Suppressor macrophage treated with lipopolysaccharide for 1 hour (primary cell): Measurements from ENCODE around the gene PVR.
"Not testable (repeated sequence)": the region's sequence is repeated elsewhere in the genome, so short reads cannot be mapped to it uniquely, and the experiment has no call there.

Experiments used
- DNase-seq, 3 donors: peaks; one replicate each; pipeline ENCODE4 v3.0.0-alpha.2; 2020 to 2022

PVR gene

DNA sequence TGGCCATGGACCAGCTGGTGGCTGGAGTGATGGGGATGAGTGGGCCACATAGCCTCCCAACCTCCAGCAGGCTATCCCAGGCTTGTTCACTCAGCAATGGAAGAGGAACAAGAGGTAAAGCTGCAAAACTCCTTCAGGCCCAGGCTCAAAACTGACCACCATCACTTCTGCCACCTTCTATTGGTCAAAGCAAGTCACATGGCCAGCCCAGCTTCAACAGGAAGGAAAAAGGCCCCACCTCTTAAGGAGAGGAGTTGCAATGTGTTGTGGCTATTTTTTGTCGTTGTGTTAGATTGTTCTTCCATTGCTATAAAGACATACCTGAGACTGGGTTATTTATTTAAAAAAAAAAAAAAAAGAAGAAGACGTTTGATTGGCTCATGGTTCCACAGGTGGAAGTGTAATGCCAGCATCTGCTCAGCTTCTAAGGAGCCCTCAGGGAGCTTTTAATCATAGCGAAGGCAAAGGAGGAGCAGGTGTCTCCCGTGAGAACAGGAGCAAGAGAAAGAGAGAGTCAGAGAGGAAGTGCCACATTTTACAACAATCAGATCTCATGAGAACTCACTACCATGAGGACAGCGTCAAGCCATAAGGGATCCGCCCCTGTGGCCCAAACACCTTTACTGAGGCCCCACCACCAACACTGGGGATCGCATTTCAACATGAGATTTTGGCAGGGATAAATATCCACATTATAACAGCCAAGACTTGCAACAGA is 24.9 kb upstream of the PVR start:
- DNase-seq: no peak

DNA sequence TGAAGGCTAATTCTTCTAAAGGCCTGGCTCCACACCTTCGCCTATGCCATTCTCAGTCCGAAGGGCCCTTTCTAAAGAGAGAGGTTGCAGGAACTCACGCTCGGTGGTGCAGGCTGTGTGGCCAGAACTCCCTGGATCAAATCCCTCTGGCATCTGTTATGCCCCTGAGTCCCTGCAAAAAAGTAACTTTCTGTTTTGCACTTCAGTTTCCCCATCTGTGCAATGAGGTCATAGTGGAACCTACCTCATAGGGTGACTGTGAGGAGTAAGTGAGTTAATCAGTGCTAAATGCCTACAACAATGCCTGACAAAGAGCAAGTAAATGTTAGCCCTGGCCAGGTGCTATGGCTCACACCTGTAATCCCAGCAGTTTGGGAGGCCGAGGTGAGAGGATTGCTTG is 23.0 kb upstream of the PVR start:
- DNase-seq: peak; percentile 54 to 64 (median 55)

DNA sequence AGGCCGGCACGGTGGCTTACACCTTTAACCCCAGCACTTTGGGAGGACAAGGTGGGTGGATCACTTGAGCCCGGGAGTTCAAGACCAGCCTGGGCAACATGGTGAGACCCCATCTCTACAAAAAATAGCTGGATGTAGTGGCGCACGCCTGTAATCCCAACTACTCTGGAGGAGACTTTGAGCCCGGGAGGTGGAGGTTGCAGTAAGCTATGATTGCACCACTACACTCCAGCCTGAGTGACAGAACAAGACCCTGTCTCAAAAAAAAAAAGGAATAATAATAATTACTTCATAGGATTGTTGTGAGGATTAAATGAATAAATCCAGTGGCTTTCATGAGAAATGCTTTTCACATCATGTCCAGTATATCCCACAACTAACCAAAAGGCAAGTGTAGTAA is 22.3 kb upstream of the PVR start:
- no peak for DNase-seq

DNA sequence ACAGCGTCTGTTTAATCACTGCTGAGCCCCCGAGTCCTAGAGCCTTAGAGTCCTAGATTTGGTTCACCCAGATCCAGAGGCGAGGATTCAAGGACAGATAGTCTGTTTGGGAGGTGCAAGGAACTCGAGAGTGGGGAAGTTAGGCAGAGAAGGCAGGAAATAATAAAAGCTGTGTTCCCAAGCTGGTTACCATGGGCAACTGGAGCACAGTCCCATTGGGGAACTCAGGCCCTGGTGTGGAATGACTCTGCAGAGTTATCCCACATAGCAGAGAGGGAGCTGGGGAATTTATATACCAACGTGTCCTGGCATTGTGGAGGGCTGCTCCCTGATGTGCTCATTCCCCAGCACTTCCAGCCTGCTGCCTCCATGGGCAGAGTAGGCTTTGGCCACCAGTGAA is 20.6 kb upstream of the PVR start:
- peak; percentile 65 to 68 (median 68) for DNase-seq

DNA sequence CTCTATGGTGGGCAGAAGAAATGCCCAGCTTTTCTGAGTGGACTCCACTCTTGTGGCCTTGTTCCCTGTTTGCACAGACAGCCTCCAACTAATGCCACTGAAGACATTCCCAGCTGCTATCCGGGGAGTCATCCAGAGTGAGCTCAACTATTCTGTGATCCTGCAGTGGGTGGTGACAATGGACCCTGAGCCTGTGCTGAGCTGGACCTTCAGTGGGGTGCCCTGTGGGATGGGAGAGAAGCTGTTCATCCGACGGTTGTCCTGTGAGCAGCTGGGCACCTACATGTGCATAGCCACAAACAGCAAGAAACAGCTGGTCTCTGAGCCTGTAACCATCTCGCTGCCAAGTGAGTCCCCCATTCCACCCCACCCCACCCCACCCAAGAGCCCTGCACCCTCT is 20.1 kb upstream of the PVR start:
- no peak for DNase-seq

DNA sequence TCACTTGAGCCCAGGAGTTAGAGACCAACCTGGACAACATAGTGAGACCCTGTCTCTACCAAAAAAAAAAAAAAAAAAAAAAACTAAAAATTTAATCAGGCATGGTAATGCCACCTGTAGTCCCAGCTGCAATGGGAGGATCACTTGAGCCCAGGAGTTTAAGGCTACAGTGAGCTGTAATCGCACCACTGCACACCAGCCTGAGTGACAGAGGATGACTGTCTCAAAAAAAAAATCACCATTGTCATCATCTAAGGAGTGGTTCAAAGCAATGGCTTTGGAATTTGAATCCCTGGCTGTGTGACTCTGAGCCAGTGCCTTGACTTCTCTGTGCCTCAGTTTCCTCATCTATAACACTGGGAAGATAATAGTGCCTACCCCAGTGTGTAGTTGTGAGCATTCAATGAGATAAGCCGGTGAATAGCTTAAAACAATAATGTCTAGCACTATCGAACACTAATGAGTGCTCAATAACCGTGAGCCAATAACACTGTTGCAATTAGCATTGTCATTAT is 18.8 kb upstream of the PVR start:
- no peak for DNase-seq

DNA sequence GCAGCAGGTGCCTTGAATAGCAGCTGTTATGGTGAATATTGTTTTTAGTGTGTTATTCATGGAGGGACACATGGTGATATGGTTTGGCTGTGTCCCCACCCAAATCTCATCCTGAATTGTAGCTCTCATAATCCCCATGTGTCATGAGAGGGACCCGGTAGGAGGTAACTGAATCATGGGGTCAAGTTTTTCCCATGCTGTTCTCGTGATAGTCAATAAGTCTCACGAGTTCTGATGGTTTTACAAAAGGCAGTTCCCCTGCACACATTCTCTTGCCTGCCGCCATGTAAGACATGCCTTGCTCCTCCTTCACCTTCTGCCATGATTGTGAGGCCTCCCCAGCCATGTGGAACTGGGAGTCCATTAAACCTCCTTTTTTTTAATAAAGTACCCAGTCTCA is 18.1 kb upstream of the PVR start:
- DNase-seq: not testable (repeated sequence)

DNA sequence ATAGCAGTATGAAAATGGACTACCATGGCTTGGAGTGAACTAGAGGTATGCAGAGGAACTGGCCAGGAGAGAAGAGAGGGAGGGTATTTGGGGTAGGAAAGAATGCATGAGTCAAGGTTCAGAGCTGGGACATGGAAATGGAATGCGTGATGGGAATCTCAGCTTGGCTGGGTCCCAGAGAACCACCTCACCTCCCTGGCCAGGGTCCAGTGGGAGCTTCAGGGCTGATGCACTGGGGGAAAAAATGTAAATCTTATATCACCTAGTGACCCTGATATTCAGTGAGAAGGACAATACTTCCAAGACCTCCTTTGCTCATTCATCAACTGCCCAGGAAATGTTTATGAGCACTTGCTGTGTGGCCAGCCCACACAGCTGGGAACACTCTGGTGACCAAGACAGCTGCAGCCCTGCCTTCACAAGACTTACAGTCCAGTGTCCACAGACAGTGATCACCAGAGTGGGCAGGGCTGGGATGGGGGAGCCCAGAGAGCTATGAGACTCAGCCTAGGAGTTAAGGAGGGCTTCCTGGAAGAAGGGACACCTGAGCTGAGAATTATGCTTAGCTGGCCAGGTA is 17.6 kb upstream of the PVR start:
- DNase-seq: no peak

DNA sequence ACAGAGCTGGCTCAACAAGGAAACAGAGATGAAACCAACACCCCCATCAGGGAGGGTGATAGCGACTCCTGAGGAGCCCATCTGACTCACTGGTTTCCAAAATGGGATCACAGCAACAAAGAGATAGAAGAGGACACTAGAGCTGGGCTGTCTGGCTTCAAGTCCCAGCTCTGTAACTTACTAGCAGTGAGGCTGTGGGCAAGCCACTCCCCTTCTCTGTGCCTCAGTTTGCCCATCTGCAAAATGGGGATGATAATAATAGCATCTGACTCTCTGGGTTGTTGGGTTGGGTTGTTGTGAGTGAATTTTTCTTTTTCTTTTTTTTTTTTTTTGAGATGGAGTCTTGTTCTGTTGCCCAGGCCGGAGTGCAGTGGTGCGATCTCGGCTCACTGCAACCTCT is 16.1 kb upstream of the PVR start:
- DNase-seq: no peak

DNA sequence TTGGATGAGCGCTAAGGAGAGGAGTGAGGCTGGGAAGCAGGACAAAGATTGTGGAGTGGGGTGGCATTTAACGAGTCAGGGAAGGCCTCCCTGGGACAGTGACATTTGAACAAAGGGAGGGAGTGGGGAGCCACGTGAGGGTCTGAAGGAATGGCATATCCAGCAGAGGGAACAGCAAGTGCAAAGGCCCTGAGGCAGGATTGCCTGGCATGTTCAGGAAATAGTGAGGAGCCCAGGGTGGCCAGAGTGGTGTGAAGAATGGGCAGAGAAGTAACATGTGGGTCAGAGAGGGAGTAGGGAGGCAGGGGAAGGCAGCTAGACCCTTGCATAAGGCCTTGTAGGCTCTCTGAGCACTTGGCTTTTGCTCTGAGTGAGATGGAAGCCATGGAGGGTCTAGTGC is 14.9 kb upstream of the PVR start:
- DNase-seq: no peak

DNA sequence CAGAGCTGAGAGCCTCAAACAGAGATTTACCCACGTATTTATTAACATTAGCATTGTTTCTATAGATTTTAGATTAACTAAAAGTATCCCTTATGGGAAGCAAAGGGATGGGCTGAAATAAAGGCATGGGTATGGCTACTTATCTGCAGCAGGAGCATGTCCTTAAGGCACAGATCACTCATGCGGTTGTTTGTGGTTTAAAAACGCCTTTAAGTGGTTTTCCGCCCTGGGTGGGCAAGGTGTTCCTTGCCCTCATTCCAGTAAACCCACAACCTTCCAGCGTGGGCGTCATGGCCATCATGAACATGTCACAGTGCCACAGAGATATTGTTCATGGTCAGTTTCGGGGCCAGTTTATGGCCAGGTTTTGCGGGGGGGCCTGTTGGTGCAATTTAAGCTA is 12.1 kb upstream of the PVR start:
- not testable (repeated sequence) for DNase-seq

DNA sequence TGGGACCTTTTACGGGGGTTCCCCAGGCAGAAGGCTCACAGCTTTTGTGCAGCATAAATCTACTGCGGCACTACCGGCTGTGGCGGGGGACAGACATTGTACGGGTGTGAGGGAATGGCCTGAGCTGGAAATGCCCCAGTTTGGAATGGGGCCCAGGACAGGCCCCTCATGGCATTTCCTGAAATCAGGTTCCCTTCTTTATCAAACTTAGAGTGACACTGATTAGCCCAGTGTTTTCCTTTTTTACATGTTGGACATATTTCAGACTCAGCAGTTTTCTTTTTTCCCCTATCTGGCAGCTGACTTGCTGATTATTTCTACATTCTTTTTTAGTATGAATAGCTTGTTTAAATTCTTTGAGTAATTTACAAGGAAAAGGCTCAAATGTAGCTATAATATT is 9.7 kb upstream of the PVR start:
- not testable (repeated sequence) for DNase-seq

DNA sequence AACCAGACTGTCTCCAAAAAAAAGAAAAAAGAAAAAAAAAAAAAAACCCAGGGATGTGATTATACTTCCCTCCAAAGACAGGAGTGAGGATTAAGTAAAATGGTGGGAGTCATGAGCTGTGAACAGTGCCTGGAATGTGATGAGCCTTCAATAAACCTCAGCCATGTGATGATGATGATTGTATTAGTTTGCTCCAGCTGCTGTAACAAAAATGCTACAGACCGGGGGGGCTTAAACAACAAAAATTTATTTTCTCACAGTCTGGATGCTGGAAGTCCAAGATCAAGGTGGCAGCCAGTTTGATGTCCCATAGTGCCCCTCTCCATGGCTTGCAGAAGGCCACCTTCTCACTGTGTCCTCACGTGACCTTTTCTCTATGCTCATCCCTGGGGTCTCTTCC is 8.9 kb upstream of the PVR start:
- DNase-seq: no peak

DNA sequence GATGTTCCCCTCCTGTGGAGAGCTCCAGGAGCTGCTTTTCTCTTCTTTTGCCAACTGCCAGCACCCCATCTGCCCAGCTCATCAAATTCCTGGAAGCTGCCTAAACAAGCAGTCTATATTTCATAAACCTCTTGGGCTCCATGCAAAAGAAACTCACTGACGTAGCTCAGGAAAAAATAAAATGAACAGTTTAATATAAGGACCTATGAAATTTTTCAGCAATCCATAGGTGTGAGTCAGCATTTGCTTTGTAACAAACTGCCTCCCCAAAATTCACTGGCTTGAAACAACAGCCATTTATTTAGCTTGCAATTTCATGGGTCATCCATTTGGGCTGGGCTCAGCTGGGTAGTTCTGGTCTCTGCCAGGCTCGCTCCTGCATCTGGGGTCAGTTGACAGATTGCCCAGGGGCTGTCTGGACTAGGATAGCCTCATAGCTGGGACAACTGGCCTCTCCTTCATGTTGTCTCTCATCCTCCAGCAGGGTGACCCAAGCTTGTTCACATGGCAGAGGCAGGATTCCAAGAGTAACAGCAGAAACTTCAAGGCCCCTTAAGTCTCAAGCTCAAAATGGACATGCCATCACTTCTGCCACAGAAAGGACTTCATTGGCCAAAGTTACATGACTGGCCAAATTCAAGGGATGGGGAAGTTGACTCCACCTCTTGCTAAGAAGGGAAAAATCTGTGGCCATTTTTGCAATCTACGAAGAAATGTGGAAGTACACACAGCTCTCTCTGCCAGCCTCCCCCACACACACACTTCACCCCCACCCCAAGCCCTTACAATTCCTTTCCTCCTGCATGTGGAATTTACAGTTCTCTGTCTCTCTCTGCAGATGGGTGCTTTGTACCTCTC is 7.9 kb upstream of the PVR start:
- DNase-seq: peak; percentile 84 to 91 (median 90)

DNA sequence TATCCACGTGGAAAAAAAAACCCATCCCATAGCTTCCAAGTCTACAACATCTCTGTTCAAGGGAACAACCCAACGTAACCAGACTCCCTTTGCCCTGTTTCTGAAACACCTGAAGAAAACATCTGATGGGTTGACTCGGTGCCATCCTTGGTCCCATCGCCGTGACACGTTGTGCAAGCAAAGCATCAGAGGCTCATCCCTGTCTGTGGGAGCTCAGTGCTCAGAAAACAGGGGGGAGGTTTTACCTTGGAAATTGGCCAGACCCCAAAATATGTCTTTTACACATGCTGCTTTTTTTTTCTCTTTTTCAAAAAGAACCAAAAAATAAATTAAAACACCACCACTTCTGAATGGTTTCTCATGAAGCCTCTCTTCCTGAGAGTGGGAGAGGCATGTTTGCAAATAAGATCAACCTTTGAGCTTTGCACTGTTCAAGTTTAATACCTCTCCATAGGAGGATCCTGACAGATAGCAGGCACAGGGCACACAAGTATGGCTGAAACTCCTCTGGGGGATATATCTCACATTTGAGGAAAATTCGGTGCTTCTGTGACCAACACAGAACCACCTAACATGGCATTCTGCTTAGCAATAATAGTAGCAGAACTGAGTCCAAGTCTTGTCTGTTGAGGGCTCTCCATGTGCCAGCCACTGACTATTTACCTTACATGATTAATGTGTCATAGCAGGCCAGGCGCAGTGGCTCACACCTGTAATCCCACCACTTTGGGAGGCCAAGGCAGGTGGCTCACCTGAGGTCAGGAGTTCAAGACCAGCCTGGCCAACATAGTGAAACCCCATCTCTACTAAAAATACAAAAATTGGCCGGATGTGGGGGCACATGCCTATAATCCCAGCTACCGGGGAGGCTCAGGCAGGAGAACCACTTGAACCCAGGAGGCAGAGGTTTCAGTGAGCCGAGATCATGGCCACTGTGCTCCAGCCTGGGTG is 7.0 kb upstream of the PVR start:
- DNase-seq: no peak

DNA sequence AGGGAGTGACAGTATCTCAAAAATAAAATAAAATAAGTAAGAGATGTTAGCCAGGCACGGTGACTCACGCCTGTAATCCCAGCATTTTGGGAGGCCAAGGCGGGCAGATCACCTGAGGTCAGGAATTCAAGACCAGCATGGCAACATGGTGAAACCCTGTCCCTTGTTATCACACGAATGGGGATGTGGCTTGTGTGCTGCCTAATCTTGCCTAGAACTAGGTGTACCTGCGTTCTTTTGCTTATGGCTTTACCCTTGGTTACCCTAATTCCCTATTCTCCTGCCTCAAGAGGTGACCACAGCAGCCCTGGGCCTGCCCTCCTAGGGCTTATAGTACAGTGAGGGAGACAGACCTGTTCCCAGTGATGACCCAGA is 6.3 kb upstream of the PVR start:
- no peak for DNase-seq

DNA sequence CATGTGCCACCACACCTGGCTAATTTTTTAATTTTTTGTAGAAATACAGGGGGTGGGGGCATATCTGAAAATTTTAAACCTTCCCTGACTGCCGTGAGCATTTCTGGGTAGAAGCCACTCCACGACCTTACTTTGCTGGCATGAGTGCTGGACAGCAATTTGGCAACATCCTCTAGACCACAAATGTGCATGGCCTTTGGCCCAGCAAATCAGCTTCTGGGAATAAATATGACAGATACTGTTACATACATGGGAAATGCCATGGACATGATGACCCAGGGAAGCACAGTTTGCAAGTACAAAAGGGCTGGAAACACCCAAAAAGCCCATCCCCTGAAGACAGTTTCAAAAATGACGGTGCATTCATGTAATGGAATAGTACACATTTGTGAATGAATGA is 3.2 kb upstream of the PVR start:
- peak; percentile 74 to 87 (median 74) for DNase-seq

DNA sequence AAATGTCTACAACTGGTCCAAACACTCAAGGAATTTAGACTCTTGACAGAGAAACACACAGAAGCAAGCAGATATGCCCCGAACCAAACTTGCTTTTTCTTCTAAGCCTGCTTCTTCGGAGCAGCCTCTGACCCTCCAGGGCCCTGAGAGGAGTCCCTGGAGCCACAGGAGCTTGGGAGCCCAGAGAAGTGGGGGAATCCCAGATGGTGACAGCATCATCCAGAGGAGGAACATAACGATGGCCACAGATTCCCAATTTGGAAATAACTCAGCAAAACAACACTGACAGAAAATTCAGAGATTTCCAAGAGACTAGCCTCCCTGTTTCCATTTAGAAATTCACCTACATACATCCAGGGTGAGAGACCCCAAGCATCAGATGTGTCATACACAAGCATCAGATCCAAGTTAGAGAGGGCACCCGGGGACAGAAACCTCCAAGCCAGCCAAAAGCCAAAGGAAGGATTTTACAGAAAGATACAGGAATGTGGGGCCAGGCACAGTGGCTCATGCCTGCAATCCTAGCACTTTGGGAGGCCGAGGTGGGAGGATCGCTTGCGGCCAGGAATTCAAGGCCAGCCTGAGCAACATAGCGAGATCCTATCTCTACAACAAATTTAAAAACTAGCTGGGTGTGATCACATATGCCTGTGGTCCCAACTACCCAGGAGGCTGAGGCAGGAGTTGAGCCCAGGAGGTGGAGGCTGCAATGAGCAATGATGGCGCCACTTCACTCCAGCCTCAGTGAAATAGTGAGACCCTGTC is 2.0 kb upstream of the PVR start:
- DNase-seq: peak; percentile 74 to 84 (median 80)

DNA sequence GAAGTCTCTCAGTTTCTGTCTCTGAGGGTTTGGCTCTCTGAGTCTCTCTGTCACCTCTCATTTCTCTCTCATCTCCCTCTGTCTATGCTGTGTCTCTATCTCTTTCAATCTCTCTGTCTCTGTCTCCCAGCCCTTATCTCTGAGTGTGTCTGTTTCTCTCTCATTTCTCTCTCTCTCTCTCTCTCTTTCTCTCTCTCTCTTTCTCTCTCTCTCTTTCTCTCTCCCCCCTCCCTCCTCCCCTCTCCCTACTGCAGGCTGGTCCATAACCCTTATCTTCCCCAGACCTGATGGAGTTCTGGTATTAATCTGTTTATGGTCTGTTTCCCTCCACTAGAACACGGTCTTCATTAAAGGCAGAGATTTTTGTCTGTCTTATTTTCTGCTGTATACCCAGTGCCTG is 1.3 kb upstream of the PVR start:
- no peak for DNase-seq

DNA sequence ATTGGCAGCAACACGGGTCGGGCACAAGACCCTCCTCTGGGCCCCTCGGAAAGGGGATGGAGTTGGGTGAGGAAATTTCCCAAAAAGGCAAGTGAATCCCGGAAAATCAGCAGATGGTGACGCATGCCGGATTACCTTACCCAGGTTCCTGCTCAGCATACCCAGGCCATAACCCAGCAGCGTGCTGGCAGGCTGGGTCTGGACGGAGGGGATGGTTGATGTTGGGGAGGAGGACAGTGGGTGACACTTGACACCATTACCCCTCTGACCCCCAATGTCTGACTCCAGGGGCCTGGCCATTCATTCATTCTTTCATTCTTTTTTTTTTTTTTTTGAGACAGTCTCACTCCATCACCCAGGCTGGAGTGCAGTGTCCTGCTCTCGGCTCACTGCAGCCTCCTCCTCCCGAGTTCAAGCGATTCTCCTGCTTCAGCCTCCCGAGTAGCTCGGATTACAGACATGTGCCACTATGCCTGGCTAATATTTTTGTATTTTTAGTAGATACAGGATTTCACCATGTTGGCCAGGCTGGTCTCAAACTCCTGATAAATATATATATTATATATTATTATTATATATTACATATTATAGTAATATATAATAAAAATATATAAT is 799 bp downstream of the PVR start:
- peak; percentile 40 to 67 (median 57) for DNase-seq

DNA sequence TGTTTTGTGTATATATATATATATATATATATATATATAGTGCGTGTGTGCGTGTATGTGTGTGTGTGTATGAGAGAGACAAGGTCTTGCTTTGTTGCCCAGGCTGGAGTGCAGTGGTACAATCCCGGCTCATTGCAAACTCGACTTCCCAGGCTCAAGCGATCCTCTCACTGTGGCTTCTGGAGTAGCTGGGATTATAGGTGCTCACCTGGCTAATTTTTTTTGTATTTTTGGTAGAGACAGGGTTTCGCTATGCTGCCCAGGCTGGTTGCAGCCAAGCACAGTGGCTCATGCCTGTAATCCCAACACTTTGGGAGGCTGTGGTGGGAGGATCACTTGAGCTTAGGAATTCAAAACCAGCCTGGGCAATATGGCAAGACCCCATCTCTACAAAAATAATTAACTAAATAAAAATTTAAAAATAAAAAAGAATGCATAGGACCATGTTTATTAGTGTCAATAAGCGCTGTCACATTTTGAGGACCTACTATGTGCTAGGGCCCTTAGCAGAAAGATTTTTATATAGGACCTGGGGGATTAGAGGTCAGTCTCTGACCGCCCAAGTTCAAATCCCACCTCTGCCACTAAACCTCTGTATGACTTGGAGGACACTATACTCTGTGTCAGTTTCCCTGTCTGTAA is 1.8 kb downstream of the PVR start:
- no peak for DNase-seq
